ENCODE data around the gene GZMA. TPM values are rescaled to one million over a fixed set of nuclear protein-coding genes. Genes with fewer than 3 reads are reported as not detected.

Gene GZMA
- total RNA-seq, 2 donors from 2014 or later = 10.3 to 33.9 TPM

DNA sequence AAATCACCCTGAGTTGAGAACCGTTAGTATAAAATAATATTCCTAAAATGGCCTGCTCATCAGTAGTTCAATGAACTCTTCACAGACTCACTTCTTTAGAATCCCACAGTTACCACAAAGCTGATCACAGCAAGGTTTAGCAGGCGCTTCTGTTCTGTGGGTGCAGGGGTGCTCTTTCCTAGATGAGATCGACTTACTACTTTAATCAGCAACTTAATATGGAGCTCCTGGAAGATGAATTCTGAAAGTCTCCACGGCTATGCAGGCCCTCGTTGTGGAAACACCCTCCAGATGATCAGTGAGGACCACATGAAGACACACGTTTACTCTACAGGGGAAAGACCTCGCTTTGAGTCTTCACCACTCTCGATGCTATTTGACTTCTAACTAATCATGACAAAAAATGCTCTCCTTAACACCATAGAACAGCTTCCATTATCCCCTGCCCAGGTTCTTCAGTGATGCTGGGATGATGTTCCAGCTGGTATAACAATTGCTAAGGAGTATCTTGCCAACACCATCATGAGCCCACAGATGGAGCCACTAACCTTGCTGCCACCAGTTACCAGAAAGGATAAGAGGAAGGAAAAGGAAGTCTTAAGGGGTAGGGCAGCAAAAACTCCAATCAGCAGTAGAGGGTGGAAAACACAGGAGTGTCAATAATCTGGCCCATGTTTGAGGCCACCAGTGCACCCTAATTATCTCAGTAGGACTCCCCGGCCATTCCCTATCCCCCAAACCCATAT, 39.7 kb downstream of the GZMA start:
- H3K27ac Mint-ChIP-seq = peak overlapping the region; percentile 40
- ATAC-seq (replicated peaks) = peak; percentile 62
- no peak overlapping the region for H3K4me3 Mint-ChIP-seq
- H3K4me1 Mint-ChIP-seq = peaks cover 20% of the 10 kb centered on the region
- H3K36me3 Mint-ChIP-seq (ENCODE audit: low read depth) = no peaks in the 10 kb centered on the region
- no peaks in the 10 kb centered on the region for H3K27me3 Mint-ChIP-seq
- H3K9me3 Mint-ChIP-seq = no peaks in the 10 kb centered on the region

DNA sequence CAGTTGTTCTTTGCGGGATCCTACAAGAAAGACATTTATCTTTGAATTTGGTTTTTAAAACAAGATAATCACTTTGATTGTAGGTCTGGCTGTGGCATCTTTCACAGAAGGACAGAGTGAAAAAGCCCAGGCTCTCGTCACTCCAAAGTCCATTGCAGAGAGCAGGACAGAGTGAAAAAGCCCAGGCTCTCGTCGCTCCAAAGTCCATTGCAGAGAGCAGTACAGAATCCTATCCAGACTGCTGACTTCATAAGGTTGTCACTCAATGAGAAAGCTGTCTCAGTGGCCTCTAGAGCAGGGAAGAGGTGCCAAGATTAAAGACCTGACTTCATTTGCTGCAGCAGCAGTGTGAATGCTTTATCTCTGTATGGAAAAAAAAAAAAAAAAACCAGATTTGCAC, 41.2 kb downstream of the GZMA start:
- Mint-ChIP-seq H3K4me3 (no peak overlapping the region), H3K4me1 (peaks cover 20% of the 10 kb centered on the region)

DNA sequence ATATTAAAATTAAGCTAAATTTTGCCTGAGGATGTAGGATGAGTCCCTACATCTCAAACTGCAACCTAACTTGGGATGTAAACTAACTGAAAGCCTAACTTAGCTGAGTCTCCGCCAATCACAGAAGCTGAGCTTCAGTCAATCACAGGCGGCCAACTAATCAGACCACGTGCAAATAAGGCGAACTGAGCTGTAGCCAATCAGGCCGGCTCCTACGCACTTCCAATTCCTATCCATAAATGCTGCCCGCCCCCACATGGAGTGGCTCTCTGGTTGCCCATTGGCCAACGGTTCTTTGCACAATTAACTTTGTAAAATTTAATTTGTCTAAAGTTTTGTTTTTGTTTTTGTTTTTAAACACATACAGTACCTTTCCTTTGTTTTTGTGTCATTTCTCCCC, 43.6 kb downstream of the GZMA start:
- no peak for ATAC-seq (replicated peaks)
- no peaks in the 10 kb centered on the region for H3K9me3 Mint-ChIP-seq
- peaks cover 4% of the 10 kb centered on the region for H3K27me3 Mint-ChIP-seq
- H3K27ac Mint-ChIP-seq = no peak overlapping the region
- no peaks in the 10 kb centered on the region for H3K36me3 Mint-ChIP-seq (ENCODE audit: low read depth)
- H3K4me3 Mint-ChIP-seq = peak overlapping the region; percentile 39
- H3K4me1 Mint-ChIP-seq = peaks cover 18% of the 10 kb centered on the region

More for the DNA sequence above, 41.2 kb downstream of the GZMA start:
- no peaks in the 10 kb centered on the region for H3K27me3 Mint-ChIP-seq
- H3K27ac Mint-ChIP-seq = no peak overlapping the region
- H3K36me3 Mint-ChIP-seq (ENCODE audit: low read depth) = no peaks in the 10 kb centered on the region
- H3K9me3 Mint-ChIP-seq = no peaks in the 10 kb centered on the region
- ATAC-seq (replicated peaks) = no peak

DNA sequence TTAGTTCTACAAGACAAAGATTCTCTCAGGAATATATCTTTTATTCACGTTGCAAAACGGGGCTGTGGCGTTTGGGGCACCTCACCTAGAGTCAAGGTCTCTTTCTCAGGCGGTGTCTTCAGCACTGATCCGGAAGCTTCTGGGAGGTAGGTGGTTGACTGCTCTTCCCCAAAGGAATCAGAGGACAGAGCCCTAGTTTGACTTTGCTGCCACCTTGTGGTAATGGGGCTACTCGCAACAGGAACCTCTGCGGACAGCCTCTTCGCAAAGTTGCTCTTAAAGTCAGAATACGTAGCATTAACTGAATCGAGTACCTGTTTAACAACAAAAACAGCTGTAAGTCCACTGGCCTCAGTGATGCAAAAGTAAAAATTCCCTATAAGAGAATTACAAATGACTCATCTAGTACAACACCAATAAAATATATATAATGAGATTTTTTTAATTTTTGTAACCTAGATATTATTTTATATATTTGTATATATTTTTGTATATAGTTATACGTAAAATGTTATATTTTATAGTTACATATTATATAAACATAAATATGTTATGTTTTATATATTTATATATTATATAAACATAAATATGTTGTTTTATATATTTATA, 44.2 kb downstream of the GZMA start:
- Mint-ChIP-seq H3K27ac (no peak overlapping the region), H3K4me1 (peaks cover 15% of the 10 kb centered on the region), H3K9me3 (no peaks in the 10 kb centered on the region), H3K4me3 (peak overlapping the region; percentile 39), H3K27me3 (peaks cover 4% of the 10 kb centered on the region), H3K36me3 (ENCODE audit: low read depth) (no peaks in the 10 kb centered on the region)
- peak; percentile 94 for ATAC-seq (replicated peaks)

DNA sequence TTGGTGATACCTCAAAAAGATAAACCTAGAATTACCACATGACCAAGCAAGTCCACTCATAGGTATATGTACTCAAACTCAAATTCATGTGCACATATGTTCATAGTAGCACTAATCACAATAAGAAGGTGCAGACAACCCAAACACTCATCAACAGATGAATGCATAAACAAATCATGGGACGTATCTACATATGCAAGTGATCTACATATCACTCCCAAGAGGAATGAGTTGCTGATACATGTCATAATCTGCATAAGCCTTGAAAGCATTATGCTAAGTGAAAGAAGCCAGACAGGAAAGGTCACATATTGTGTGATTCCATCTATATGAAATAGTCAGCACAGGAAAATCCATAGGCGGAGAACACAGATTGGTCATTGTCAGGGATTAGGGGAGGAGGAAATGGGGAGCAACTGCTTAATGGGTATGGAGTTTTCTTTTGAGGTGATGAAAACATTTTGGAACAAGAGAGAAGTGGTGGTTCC, 46.9 kb downstream of the GZMA start:
- no peak for ATAC-seq (replicated peaks)
- Mint-ChIP-seq H3K36me3 (ENCODE audit: low read depth) (no peaks in the 10 kb centered on the region), H3K4me1 (peaks cover 7% of the 10 kb centered on the region), H3K4me3 (no peak overlapping the region), H3K27ac (no peak overlapping the region), H3K9me3 (no peaks in the 10 kb centered on the region), H3K27me3 (peaks cover 19% of the 10 kb centered on the region)

DNA sequence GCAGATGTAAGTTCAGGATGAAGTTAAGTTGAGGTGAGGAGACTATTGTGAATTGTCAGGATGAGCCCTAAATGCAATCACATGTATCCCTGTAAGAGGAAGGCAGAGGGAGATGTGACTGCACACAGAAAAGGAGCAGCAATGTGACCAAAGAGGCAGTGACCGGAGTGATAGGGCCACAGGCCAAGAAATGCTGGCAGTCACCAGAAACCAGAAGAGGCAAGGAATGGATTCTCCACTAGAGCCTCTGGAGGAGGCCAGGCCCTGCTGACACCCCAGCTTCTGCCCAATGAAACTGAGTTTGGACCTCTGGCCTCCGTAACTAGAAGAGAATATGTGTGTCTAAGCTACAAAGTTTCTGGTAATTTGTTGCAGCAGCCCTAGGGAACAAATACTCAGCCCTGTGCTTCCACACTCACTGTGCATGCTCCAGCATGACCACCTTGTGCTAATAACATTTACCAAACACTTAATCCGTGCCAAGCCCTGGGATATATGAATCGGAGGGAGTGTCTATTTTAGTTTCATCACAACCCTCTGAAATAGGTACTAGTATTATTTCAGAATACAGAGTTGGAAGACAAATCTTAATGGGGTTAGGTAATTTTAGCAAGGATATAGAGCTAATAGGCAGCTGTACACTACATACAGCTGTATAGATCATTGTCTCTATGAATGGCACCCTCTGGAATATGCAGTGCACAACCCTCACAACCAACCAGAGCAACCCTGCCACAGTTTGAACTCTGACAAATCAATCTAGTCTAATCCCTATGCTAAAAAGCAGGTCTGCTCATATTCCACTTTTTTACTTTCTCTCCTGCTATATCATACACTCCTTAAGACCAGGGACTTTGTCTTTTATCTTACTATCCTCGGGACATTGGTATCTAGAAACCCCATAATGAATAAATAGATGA, 49.7 kb downstream of the GZMA start:
- Mint-ChIP-seq H3K27ac (no peak overlapping the region), H3K4me3 (no peak overlapping the region), H3K36me3 (ENCODE audit: low read depth) (no peaks in the 10 kb centered on the region), H3K4me1 (no peaks in the 10 kb centered on the region), H3K27me3 (peaks cover 34% of the 10 kb centered on the region), H3K9me3 (no peaks in the 10 kb centered on the region)
- ATAC-seq (replicated peaks) = no peak

DNA sequence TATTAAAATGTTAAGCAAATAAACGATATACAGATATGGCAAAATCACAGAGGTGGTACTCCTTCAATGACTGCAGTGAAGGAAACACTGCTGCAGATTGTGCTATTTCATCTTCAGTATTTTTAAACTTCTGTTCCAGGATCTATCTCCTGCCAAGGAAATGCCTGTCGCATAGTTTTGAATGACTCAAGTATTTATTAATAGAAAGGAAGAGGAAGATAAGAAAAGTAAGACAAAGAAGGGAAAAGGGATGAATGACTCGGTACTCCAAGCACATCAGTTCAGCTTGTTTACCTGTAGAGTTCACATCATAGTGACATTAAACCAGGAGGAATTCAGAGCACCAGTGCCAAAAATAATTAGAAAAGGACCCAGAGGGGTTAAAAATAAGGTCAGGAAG, 52.4 kb downstream of the GZMA start:
- no peaks in the 10 kb centered on the region for H3K4me1 Mint-ChIP-seq
- H3K4me3 Mint-ChIP-seq = no peak overlapping the region
- ATAC-seq (replicated peaks) = no peak
- H3K27me3 Mint-ChIP-seq = peaks cover 41% of the 10 kb centered on the region
- no peak overlapping the region for H3K27ac Mint-ChIP-seq
- no peaks in the 10 kb centered on the region for H3K9me3 Mint-ChIP-seq
- no peaks in the 10 kb centered on the region for H3K36me3 Mint-ChIP-seq (ENCODE audit: low read depth)

Other genes with a start within 250 kb of the GZMA start
- gene ESM1, start 117.1 kb upstream of the GZMA start, total RNA-seq = 1 to 10 TPM in 1 of 2 donors, not detected in 1; 1.6 TPM
- gene GZMK, start 78.4 kb upstream of the GZMA start, total RNA-seq = under 1 TPM; 0.43 to 0.69 TPM
- gene GPX8, start 57.5 kb downstream of the GZMA start, total RNA-seq = not detected
- gene CDC20B, start 70.5 kb downstream of the GZMA start, total RNA-seq = not detected
- gene MCIDAS, start 124.7 kb downstream of the GZMA start, total RNA-seq = under 1 TPM in 1 of 2 donors, not detected in 1; 0.16 TPM
- gene CCNO, start 131.0 kb downstream of the GZMA start, total RNA-seq = not detected
- gene DHX29, start 205.0 kb downstream of the GZMA start, total RNA-seq = 10 to 100 TPM in 1 of 2 donors, 1 to 10 TPM in 1; 9.0 to 16.8 TPM
- gene MTREX, start 205.3 kb downstream of the GZMA start, total RNA-seq = 10 to 100 TPM; 74.1 to 88.5 TPM